OCI-LY3 (cell line): ENCODE measurements around the gene CAMTA1.
A peak's percentile ranks its signal among the peaks of the same experiment; 100 is the strongest.

ENCODE experiments used
- H2AFZ ChIP-seq: fragments of 200-600, 300-600 bp; shearing (Covaris generic); 2 replicates; pipeline ENCODE4 v1.6.0; 2014; ENCODE audit warnings: antibody characterized with exemption, low read depth, low read length
- H3K27ac ChIP-seq: fragments of 200-600, 300-600 bp; sonication (generic); 2 replicates; pipeline ENCODE4 v1.5.1; 2014; ENCODE audit warnings: mild to moderate bottlenecking, low read length, moderate library complexity, mixed read lengths
- H3K27me3 ChIP-seq: fragments of 200-600, 300-600 bp; sonication (generic); 2 replicates; pipeline ENCODE4 v1.6.1; 2014; ENCODE audit warnings: low read depth, low read length, mixed read lengths
- H3K36me3 ChIP-seq: fragments of 200-600, 300-600 bp; sonication (generic); replicated peaks from 2 replicates; pipeline ENCODE3; 2014; ENCODE audit warnings: low read depth, low read length, mixed read lengths
- H3K4me1 ChIP-seq: fragments of 300-600, 200-600 bp; sonication (generic); 2 replicates; pipeline ENCODE4 v1.6.1; 2014; ENCODE audit warnings: low read length, mixed read lengths
- H3K4me2 ChIP-seq: fragments of 200-600, 300-600 bp; sonication (generic); 2 replicates; pipeline ENCODE4 v1.6.1; 2014; ENCODE audit warnings: low read length, mixed read lengths
- H3K4me3 ChIP-seq: fragments of 300-600, 200-600 bp; sonication (generic); 2 replicates; pipeline ENCODE4 v1.5.1; 2014; ENCODE audit warnings: antibody characterized with exemption, mild to moderate bottlenecking, low read length, moderate library complexity
- H3K79me2 ChIP-seq: fragments of 300-600, 200-600 bp; shearing (Covaris generic); 2 replicates; pipeline ENCODE4 v1.6.1; 2014; ENCODE audit warnings: mild to moderate bottlenecking, low read length, mixed read lengths
- H3K9ac ChIP-seq: fragments of 300-600, 200-600 bp; shearing (Covaris generic); 2 replicates; pipeline ENCODE4 v1.6.0; 2014; ENCODE audit warnings: mild to moderate bottlenecking, low read length, moderate library complexity
- H3K9me3 ChIP-seq: fragments of 200-600, 300-600 bp; shearing (Covaris generic); 2 replicates; pipeline ENCODE4 v1.6.1; 2014; ENCODE audit warnings: low read length, mixed read lengths; ENCODE audit not compliant: insufficient read depth
- H4K20me1 ChIP-seq: fragments of 200-600, 300-600 bp; sonication (generic); 2 replicates; pipeline ENCODE4 v1.6.1; 2016; ENCODE audit warnings: low read length, mixed read lengths; ENCODE audit not compliant: insufficient read depth
- EZH2phosphoT487 ChIP-seq: fragments of 200-600 bp; shearing (Covaris generic); IDR thresholded peaks from 2 replicates; pipeline ENCODE4 v1.6.1; 2018; ENCODE audit warnings: antibody characterized with exemption, mixed run types, low read depth
- TF ChIP-seq, protein P1 (sequence below): fragments of 200-600, 300-600 bp; sonication (generic); IDR thresholded peaks from 2 replicates; pipeline ENCODE4 v1.5.1; 2014; ENCODE audit warnings: antibody characterized with exemption, low read length, low read depth

The CAMTA1 gene

DNA sequence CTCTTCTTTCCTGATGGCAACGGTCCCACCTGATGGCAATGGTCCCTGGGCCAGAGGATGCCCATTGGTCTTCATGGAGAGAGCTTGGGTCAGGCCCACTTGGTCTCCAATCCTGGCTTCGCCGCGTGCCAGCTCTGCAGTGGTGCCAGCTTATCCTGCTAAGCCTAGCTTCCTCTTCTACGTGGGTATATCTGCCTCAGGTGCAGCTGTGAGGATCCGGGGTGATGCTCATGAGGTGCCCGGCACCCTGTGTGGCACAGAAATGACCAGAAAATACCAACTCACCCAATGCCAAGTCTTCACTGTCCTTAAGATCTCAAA, 437.4 kb downstream of the CAMTA1 start:
- H3K79me2 ChIP-seq, result no peaks in the 10 kb centered on the region
- H3K27ac ChIP-seq, result no peak overlapping the region
- no peak overlapping the region for H3K4me3 ChIP-seq
- no peaks in the 10 kb centered on the region for H3K36me3 ChIP-seq
- TF ChIP-seq EZH2phosphoT487, result no peak
- TF ChIP-seq, protein P1, sequence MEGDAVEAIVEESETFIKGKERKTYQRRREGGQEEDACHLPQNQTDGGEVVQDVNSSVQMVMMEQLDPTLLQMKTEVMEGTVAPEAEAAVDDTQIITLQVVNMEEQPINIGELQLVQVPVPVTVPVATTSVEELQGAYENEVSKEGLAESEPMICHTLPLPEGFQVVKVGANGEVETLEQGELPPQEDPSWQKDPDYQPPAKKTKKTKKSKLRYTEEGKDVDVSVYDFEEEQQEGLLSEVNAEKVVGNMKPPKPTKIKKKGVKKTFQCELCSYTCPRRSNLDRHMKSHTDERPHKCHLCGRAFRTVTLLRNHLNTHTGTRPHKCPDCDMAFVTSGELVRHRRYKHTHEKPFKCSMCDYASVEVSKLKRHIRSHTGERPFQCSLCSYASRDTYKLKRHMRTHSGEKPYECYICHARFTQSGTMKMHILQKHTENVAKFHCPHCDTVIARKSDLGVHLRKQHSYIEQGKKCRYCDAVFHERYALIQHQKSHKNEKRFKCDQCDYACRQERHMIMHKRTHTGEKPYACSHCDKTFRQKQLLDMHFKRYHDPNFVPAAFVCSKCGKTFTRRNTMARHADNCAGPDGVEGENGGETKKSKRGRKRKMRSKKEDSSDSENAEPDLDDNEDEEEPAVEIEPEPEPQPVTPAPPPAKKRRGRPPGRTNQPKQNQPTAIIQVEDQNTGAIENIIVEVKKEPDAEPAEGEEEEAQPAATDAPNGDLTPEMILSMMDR, result no peak
- H3K9ac ChIP-seq, result no peak overlapping the region
- H2AFZ ChIP-seq, result no peak overlapping the region
- H3K4me2 ChIP-seq, result no peak overlapping the region
- H3K27me3 ChIP-seq, result no peaks in the 10 kb centered on the region
- H3K9me3 ChIP-seq, result no peaks in the 10 kb centered on the region
- H3K4me1 ChIP-seq, result peaks cover 14% of the 10 kb centered on the region
- no peaks in the 10 kb centered on the region for H4K20me1 ChIP-seq

DNA sequence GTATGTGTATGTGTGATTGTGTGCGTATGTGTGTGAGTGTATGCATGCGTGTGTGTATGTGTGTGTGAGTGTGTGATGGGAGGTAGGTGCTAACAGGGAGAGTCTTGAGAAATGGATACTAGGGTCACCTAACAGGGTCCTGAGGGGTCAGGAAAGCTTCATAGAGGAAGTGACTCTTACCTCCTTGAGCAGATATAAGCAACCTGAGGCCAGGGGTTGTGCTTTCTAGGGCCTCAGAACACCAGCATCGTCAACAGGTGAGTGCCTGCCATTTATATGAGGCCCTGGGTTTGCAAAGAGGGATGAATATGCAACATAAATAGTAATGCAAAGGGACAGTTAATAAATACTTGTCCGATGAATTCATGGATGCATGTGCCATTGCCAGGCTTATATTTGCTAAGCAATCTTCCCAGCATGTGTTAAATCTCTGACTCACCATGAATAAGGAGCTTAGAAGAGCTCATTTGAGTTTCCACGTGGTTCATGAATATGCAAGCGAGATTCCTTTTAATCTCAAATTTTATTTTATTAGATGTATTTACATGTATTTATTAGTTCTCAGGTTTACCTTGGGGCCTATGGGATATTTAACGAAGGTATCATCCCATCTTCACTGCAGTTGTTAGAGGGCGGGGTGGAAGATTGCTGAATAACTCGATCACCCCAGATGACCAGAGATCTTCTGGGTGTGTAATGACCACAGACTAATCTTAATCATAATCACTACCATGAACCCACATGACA, 438.3 kb downstream of the CAMTA1 start:
- H3K36me3 ChIP-seq, result no peaks in the 10 kb centered on the region
- H3K79me2 ChIP-seq, result no peaks in the 10 kb centered on the region
- H2AFZ ChIP-seq, result no peak overlapping the region
- H4K20me1 ChIP-seq, result no peaks in the 10 kb centered on the region
- no peaks in the 10 kb centered on the region for H3K27me3 ChIP-seq
- H3K4me2 ChIP-seq, result no peak overlapping the region
- H3K9ac ChIP-seq, result no peak overlapping the region
- H3K9me3 ChIP-seq, result no peaks in the 10 kb centered on the region
- H3K4me1 ChIP-seq, result peaks cover 12% of the 10 kb centered on the region
- H3K27ac ChIP-seq, result no peak overlapping the region
- no peak for TF ChIP-seq EZH2phosphoT487
- TF ChIP-seq, protein P1, result no peak
- H3K4me3 ChIP-seq, result no peak overlapping the region

DNA sequence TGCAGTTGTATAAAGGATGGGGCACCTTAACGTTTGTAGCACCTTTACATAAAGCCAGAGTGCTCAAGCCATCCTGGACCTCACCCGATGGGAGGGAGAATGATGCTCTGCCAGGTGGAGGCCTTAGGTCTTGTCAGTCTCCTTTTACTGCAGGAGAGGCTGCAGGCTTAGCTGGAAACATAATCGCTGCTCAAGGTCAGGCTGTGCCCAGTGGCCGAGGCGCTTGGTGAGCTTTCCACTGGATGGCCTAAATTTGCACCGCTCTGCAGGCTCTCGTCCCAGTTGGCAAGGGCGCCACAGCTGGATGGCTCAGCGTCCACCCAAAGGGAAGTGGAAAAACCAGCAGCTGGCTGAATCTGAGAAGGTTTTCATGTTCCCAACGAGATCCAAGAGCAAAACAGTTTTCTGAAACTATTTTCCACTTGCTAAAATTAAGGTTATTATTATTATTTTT, 438.9 kb downstream of the CAMTA1 start:
- no peaks in the 10 kb centered on the region for H3K36me3 ChIP-seq
- H3K4me1 ChIP-seq, result peaks cover 11% of the 10 kb centered on the region
- H2AFZ ChIP-seq, result no peak overlapping the region
- H3K79me2 ChIP-seq, result no peaks in the 10 kb centered on the region
- no peak overlapping the region for H3K4me3 ChIP-seq
- H4K20me1 ChIP-seq, result no peaks in the 10 kb centered on the region
- H3K4me2 ChIP-seq, result no peak overlapping the region
- no peak overlapping the region for H3K9ac ChIP-seq
- TF ChIP-seq EZH2phosphoT487, result no peak
- TF ChIP-seq, protein P1, result no peak
- no peaks in the 10 kb centered on the region for H3K27me3 ChIP-seq
- no peak overlapping the region for H3K27ac ChIP-seq
- no peaks in the 10 kb centered on the region for H3K9me3 ChIP-seq

DNA sequence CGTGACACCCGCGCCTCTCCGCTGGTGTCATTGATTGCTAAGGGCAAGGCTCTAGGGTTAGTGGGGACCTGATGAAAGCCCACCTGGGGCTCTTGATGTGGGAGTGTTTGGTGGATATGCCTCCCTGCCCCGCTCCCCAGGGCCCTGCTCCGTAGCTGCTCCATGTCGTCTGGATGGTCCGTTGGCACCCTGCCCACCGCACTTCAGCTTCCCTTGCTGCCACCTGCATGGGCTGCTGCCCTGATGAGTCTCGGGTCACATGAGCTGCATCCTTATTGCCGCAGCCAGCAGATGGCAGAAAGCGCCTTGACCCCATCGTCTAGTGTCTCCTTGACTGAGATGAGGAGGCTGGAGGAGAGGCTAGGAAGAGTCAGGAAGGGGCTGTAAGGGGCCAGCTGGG, 439.4 kb downstream of the CAMTA1 start:
- Histone ChIP-seq H3K27me3 (no peaks in the 10 kb centered on the region), H3K36me3 (no peaks in the 10 kb centered on the region), H3K4me1 (peaks cover 11% of the 10 kb centered on the region), H3K27ac (no peak overlapping the region), H4K20me1 (no peaks in the 10 kb centered on the region), H3K9ac (no peak overlapping the region), H3K4me2 (no peak overlapping the region), H3K79me2 (no peaks in the 10 kb centered on the region), H2AFZ (no peak overlapping the region), H3K4me3 (no peak overlapping the region), H3K9me3 (no peaks in the 10 kb centered on the region)
- TF ChIP-seq EZH2phosphoT487, result no peak
- TF ChIP-seq, protein P1, result peak; percentile 63
